Progenitor cell of endocrine pancreas (in vitro differentiated cells): ENCODE measurements around the gene PHF5A. TPM values are rescaled to one million over a fixed set of nuclear protein-coding genes. Genes with fewer than 3 reads are reported as not detected.

ENCODE experiments used
- DNase-seq: peaks from one replicate; pipeline ENCODE4 v3.0.0; 2021; ENCODE audit warnings: low spot score; ENCODE audit not compliant: unreplicated experiment
- H3K27ac Mint-ChIP-seq: 2 replicates; pipeline ENCODE4 v1.8.0; 2021; ENCODE audit warnings: mild to moderate bottlenecking, moderate library complexity, mixed read lengths
- H3K27me3 Mint-ChIP-seq: 2 replicates; pipeline ENCODE4 v1.8.0; 2021; ENCODE audit warnings: mixed read lengths
- H3K36me3 Mint-ChIP-seq: 2 replicates; pipeline ENCODE4 v1.8.0; 2022; ENCODE audit warnings: mixed read lengths; ENCODE audit not compliant: insufficient read depth
- H3K4me1 Mint-ChIP-seq: 2 replicates; pipeline ENCODE4 v1.8.0; 2021; ENCODE audit warnings: low read depth, mixed read lengths
- H3K4me3 Mint-ChIP-seq: 2 replicates; pipeline ENCODE4 v1.8.0; 2021; ENCODE audit warnings: low read depth, mild to moderate bottlenecking, moderate library complexity, mixed read lengths
- H3K9me3 Mint-ChIP-seq: 2 replicates; pipeline ENCODE4 v1.8.0; 2021; ENCODE audit warnings: low read depth, mixed read lengths
- total RNA-seq: library from RNA; stranded (reverse); gene quantifications from 2 replicates; pipeline ENCODE4 v1.2.1, GENCODE V29; 2021
- TF ChIP-seq, protein P1 (sequence below): fragments of 200-600 bp; sonication (generic); IDR thresholded peaks from one replicate; pipeline ENCODE4 v1.5.0; 2021; ENCODE audit warnings: antibody characterized with exemption, mild to moderate bottlenecking; ENCODE audit not compliant: unreplicated experiment

Gene PHF5A
- total RNA-seq, 1 donor from 2014 or later = 52.9 TPM

DNA sequence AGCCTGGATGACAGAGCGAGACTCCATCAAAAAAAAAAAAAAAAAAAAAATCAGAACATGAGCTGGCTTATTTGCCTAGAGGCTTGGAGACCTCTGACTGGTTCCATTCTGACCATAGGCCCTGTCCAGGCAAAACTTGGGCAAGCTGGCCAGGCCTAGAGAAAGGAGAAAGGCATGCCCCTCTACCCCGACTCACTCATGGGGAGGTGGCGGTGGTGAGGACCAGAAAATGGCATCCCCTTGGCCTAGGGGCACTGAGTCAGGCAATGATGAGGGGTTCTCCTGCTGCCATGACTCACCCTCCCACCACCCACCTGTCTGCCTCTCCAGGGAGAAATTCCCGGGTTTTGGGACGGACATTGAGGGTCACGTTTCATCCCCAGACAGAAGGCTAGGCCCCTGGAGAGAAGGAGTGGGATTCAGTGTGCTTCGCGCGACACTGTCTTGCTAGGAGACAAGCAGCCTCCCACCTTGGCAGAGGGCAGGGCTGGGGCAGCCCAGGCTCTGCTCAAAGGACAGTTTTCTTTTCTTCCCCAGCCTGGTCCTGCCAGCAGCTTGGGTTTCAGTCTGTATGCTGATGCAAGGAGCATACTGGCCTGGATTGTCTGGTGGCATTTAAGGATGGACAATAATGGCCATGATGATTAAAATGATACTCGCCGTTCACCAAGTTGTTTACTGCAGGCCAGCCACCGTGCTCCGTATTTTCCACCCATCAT lies 39.1 kb downstream of the PHF5A start:
- H3K4me3 Mint-ChIP-seq = no peak overlapping the region
- TF ChIP-seq, protein P1, sequence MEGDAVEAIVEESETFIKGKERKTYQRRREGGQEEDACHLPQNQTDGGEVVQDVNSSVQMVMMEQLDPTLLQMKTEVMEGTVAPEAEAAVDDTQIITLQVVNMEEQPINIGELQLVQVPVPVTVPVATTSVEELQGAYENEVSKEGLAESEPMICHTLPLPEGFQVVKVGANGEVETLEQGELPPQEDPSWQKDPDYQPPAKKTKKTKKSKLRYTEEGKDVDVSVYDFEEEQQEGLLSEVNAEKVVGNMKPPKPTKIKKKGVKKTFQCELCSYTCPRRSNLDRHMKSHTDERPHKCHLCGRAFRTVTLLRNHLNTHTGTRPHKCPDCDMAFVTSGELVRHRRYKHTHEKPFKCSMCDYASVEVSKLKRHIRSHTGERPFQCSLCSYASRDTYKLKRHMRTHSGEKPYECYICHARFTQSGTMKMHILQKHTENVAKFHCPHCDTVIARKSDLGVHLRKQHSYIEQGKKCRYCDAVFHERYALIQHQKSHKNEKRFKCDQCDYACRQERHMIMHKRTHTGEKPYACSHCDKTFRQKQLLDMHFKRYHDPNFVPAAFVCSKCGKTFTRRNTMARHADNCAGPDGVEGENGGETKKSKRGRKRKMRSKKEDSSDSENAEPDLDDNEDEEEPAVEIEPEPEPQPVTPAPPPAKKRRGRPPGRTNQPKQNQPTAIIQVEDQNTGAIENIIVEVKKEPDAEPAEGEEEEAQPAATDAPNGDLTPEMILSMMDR = no peak
- no peaks in the 10 kb centered on the region for H3K27me3 Mint-ChIP-seq
- DNase-seq = no peak
- H3K4me1 Mint-ChIP-seq = no peaks in the 10 kb centered on the region
- no peak overlapping the region for H3K27ac Mint-ChIP-seq
- H3K36me3 Mint-ChIP-seq = peaks cover 15% of the 10 kb centered on the region
- no peaks in the 10 kb centered on the region for H3K9me3 Mint-ChIP-seq

DNA sequence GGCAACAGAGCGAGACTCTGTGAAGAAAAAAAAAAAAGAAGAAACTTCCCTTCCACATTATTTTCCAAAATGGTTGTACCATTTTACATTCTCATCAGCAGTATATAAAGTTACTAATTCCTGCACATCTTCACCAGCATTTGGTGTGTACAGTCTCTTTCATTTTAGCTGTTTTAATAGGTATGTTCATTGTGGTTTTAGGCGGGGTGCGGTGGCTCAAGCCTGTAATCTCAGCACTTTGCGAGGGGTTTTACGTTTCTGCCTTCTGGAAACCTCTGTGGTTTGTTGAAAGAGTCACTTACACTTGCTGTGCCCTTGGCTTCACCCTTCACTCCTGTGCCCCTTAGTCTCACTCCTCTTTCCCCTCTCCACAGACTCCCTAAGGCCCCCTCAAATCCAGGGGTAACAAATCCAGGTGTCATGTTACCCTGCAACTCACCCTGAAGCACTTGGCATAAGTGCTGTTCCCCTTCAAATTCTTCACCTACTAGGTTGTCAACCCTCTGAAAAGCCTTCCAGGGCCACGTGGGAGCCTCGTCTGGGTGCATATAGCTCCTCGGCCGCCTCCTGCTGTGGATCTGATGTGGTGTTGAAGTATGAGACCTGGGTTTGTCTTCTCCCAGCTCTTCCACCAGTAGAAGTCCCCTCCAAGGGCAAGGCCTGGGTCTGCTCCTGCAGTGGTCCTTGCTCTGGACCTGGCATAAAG lies 42.7 kb downstream of the PHF5A start:
- no peaks in the 10 kb centered on the region for H3K4me1 Mint-ChIP-seq
- no peak overlapping the region for H3K27ac Mint-ChIP-seq
- H3K27me3 Mint-ChIP-seq = no peaks in the 10 kb centered on the region
- peaks cover 5% of the 10 kb centered on the region for H3K36me3 Mint-ChIP-seq
- no peak for DNase-seq
- no peaks in the 10 kb centered on the region for H3K9me3 Mint-ChIP-seq
- TF ChIP-seq, protein P1 = no peak
- H3K4me3 Mint-ChIP-seq = no peak overlapping the region

DNA sequence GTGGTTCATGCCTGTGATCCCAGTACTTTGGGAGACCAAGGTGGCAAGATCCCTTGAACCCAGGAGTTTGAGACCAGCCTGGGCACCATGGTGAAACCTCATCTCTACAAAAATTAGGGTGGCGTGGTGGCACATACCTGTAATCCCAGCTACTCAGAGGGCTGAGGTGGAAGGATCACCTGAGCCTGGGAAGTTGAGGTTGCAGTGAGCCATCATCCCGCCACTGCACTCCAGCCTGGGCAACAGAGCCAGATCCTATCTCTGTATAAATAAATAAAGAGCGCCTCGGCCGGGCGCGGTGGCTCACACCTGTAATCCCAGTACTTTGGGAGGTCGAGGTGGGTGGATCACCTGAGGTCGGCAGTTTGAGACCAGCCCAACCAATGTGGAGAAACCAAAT lies 49.8 kb downstream of the PHF5A start:
- peaks cover 10% of the 10 kb centered on the region for H3K4me1 Mint-ChIP-seq
- H3K9me3 Mint-ChIP-seq = no peaks in the 10 kb centered on the region
- H3K27ac Mint-ChIP-seq = peak overlapping the region; percentile 49
- no peak for DNase-seq
- H3K27me3 Mint-ChIP-seq = no peaks in the 10 kb centered on the region
- H3K36me3 Mint-ChIP-seq = peaks cover under 1% of the 10 kb centered on the region
- TF ChIP-seq, protein P1 = no peak
- H3K4me3 Mint-ChIP-seq = no peak overlapping the region

DNA sequence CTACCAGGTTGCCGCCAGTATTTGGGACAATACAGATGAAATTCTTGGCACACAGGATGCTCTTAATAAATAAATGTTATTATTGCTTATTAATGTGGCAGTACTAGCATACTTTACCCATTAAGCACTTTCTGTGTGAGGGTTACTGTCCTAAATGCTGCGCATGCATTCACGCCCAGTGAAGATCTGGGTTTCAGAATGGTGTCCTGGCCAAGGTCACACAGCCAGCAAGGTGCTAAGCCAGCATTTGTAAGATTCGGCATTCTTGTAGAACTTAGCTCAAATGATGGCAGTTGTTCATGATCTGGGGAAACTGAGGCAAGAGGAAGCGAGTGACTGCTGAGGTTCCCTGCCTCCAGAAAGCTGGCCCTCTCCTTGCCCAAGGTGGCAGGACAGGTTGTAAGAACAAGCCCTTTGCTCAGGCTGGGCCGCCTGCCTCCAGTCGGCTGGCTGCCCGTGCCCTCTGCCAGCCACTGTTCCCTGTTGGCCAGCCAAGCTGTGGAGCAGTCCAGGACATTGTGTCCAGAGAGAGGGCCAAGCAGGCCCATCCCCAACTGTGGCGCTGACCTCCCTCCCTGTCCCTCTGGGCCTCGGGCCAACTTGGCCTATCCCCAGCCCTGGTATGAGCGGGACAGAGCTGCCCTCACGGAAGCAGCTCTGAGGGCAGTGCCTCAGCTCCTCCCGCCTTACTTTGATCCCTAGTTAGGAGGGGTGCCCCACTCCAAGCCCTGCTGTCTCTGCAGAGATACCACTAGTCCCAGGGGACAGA lies 50.7 kb downstream of the PHF5A start:
- Mint-ChIP-seq H3K4me3 (no peak overlapping the region), H3K27me3 (no peaks in the 10 kb centered on the region)
- DNase-seq = no peak

DNA sequence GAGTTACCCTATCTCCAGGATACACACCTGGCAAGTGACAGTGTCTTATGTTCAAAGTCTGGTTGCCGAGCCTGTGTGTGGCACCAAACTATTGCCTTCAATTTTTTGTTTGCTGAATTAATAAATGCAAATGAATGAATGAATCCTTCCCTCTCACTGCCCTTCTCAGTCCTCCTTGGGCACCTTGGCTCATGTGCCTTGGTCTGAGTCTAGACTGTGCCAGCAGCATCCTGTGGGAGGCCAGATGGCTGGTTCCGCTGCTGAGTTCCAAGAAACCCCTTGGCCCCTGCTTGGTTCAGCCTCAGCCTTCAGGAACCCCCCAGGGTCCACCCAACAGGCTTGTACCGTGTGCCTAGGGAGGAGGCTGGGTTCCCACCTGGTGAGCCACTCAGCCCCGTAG lies 52.9 kb downstream of the PHF5A start:
- peaks cover 15% of the 10 kb centered on the region for H3K4me1 Mint-ChIP-seq
- no peak overlapping the region for H3K27ac Mint-ChIP-seq
- H3K27me3 Mint-ChIP-seq = no peaks in the 10 kb centered on the region
- peak overlapping the region; percentile 87 for H3K4me3 Mint-ChIP-seq
- no peaks in the 10 kb centered on the region for H3K9me3 Mint-ChIP-seq
- DNase-seq = no peak
- TF ChIP-seq, protein P1 = no peak
- no peaks in the 10 kb centered on the region for H3K36me3 Mint-ChIP-seq

More for the DNA sequence above, 50.7 kb downstream of the PHF5A start:
- no peak overlapping the region for H3K27ac Mint-ChIP-seq
- peaks cover 10% of the 10 kb centered on the region for H3K4me1 Mint-ChIP-seq
- no peaks in the 10 kb centered on the region for H3K9me3 Mint-ChIP-seq
- TF ChIP-seq, protein P1 = no peak
- no peaks in the 10 kb centered on the region for H3K36me3 Mint-ChIP-seq
